Fibroblast of skin of left quadriceps (primary cell): Measurements from ENCODE around the gene APBB2.
"Not testable (repeated sequence)": the region's sequence is repeated elsewhere in the genome, so short reads cannot be mapped to it uniquely, and the experiment has no call there.

Source experiments
- DNase-seq, 2 experiments: peaks; one replicate each; pipeline ENCODE4 v3.0.0-alpha.2; 2013; ENCODE audit warnings: low read depth in 2 of 2

APBB2 gene

DNA sequence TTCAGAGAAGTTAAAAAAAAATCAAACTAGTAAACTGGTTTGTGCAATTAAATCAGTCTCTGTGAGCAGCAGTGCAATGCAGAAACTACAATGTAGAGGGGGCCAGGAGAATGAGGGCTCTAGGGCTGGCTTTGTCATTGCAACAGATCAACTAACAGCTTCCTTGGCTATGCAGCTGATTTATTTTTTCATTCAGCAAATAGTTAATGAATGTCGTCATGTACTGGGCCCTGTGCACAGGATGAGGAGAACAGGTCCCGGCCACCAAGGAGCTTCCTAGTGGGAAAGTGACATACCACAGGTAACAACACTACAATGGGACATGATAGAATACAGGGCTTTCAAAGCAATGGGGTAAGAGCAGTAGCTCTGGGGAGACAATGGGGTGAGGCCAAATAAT is 274.5 kb downstream of the APBB2 start:
- DNase-seq: no peak

DNA sequence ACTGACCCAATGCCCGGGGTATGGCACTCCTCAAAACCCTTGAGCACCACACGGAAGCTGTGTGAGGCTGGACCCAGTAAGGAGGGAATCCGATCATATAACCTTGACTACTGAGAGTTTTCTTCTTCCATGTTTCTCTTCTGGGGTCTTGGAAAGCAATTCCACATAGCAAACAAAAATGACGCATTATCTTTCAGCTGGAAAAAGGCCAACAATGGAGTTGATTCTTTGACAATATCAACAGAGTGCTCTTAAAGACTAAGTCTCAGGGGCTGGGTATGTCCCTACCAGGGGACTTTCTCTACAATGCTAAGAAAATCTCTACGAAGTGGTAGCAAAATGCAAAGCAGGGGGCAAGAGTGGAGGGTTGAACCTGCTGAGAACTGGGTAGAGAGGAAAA is 276.0 kb downstream of the APBB2 start:
- no peak for DNase-seq

DNA sequence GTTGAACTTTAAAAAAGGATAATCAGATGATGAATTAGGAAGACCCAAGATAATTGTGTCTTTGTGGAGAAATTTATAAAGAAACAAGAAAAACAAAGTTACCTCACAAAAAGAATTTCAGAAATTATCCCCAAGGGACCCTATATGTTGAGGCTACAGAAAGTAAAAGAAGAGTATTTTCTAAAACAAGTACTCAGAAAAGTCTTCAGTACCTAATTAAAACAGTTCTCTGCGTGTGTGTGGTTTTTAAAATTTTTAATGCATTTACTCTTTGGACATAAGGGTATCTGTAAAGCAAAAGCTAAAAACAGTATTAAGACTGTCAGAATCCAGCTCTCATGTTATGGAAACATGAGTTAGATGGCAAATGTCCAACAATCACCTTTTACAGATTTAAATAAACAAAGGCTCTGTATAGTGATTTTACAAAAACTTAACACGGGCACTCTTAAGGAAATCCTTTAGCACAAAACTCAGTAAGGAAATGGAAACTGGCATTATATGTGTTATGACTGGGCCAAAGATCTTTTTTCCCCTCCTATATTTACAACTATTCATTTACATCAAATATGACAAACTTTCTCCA is 277.1 kb downstream of the APBB2 start:
- DNase-seq: no peak

DNA sequence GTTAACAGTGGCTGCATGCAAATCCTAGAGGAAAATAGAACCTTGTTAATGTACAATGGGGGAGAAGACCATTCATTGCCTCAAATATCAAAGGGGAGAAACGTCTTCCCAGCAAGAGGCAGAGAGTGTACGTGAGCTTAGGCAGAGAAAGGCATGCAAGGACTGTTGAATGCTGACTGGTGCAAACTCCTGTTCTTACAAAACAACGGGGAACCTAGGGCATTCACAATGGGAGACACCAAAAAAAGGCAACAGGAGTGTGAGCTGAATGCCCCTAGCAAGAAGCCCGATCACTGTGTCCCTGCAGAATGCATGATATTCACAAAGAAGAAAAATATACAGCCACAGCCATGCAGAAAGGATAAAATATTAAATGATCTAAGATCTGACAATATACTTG is 279.7 kb downstream of the APBB2 start:
- DNase-seq: no peak

DNA sequence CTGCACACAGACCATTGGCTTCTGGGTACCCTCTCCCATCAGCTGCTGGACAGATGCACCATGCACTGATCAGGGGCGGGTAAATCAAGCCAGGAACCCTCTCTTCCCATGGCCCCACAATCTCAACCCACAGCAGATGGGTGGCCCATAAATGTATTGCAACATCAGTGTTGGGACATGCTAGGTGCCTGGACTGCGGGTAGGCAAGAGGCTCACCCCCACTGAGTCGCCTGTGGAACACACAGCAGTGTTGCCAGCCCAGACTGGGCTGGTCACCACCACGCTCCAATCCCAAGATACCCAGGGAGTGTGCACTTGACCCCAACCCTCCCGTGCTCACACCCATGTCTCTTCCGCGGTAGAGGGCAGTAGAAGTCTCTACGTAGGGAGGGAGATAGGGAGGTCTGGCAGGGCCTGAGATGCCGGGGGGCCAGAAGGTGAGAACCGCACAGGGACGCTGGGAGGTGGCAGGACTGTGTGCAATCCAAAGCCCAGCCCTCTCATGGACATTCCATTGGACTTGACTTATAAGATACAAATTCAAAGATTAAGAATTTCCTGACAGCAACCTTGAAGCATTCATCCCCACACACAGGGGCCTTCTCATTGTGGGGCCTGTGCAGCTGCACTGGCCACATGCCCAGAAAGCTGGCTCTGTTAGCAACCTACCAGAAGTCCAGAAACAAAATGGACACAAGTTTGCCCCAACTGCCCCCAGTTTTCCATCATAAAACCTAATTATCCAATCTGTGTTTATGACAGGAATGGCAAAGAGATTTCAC is 280.9 kb downstream of the APBB2 start:
- DNase-seq: peak in 1 of 2 experiments; percentile 18

DNA sequence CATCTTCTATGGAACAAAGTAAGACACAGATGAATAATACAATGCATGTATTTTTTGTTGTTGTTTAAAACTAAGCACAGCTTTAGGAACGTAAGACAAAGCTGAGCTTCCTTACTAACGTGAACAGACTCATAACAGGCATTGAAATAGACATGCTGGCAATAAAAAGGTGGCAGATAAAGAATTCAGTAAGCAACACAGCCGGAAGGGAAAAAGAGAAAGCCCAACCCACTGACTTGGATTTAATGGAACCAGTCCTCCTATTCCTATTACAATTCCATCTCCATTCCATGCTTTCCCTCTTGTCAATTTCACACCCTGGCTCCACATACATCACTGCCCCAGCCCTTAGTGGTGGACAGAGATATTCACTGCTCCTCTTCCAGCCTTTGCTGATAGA is 282.5 kb downstream of the APBB2 start:
- no peak for DNase-seq

DNA sequence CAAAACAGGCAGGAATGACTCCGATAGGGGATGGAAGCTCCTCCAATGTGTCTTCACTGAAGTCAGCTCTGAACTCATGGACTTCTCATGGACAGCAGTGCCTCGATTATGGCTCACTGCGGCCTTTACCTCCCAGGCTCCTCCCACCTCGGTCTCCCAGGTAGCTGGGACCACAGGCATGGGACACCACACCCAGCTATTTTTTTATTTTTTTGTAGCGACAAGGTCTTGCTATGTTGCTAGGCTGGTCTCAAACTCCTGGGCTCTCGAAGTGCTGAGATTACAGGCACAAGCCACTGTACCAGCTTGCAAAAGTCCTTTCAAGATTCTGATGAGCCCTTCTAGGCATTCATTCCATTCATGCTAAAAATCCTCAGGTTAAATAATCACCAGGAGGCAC is 283.1 kb downstream of the APBB2 start:
- no peak for DNase-seq

DNA sequence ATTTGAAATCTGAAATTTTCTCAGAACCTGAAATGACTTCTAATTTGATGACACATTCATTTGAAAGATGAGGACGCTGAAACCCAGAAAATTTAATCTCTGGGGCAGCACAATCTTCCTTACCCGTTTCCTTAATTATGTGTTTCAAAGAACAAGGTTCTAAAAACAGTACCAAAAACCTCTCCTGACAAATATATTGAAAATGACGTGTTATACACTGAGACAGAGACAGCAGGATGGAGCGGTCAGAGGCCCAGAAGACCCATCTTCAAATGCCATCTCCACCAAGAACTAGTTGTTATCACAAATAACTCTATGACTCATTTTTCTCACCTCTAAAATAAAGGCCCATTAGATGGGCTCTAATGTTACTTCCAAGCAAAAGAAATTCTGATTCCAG is 287.3 kb downstream of the APBB2 start:
- DNase-seq: no peak

DNA sequence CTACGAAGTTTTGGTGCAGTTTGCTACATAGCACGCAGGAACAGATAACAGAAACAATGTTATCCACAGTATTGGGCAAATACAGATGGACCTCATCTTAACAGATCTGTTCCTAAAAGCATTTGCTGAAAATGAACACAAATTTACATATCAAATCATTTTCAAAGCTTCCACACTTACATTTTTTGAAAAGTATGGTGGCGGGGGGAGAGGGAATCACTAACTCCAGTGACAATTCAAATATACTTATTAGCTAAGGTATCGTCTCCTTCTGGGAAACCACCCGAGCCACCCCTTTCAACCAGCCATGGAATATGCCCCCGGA is 289.6 kb downstream of the APBB2 start:
- no peak for DNase-seq

DNA sequence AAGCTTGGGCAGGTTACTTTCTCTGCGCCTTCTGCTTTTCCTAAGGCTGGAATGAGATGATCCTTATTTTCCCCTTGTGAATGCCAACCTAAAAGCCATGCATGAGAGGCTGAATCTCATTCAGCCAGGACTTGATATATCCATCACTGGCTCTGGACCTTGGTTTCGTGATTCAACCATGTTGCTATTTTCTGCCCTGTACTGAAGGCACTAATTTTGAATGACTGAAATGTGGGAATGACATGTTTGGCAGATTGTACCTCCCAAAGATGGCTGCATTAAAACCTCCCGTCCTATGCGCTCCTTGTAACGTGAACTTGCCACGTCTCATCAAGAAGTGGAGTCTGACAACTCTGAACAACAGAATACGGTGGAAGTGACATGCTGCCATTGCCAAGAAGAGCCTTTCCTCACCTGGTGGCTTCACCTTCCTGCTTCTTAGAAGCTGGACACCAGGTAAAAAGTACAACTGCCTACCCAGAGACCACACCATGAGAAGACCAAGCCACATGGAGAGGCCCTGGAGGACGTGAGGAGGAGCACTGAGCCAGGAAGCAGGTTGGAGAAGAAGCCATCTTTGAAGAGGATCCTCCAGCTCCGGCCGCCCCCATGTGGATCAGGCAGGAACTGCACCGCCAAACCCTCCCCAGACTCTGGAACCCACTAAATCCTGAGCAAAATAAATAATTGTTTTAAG is 290.1 kb downstream of the APBB2 start:
- DNase-seq: peak in 1 of 2 experiments; percentile 25

DNA sequence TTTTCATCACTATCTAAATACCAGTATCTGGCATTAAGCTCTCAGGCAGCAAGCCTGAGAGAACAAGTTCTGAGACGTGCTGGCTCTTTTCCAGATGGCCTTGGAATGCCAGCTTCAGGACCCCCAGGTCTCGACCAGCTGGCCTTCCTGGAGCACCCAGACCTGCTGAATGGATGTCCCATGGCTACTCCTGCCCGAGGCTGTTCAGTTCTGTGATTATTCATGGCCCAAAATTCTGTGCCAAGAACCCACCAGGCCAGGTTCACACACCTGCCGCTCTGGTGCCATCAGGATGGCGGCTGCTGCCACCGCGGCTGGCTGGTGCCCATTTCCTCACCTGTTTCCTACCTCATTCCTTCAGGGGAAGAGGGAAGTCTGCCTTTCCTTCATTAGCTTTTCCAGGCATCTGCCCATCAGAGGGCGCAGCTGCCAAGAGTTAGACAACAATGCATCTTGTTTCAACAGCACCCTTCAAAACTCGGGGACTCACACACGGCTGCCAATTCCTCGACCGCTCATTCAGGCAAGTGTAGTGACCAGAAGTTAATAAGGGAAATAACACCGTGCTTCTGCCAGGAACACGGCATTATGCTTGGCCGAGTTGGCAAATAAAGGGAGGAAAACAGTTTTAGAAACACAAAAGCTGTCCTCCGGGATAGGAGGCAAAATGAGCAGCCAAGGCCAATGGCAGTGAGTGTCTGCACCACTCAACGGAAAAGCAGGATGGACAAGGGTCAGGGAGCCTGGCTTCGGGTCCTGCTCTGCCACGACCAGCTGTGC is 290.8 kb downstream of the APBB2 start:
- no peak for DNase-seq

DNA sequence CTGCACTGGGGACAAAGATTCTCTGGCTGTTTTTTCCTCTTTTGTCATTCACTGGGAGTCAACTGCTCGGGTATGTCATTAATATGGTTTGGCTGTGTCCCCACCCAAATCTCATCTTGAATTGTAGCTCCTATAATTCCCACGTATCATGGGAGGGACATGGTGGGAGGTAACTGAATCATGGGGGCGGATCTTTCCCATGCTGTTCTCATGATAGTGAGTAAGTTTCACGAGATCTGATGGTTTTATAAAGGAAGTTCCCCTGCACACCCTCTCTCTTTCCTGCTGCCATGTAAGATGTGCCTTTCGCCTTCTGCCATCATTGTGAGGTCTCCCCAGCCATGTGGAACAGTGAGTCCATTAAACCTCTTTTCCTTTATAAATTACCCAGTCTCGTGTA is 294.4 kb downstream of the APBB2 start:
- DNase-seq: not testable (repeated sequence)

DNA sequence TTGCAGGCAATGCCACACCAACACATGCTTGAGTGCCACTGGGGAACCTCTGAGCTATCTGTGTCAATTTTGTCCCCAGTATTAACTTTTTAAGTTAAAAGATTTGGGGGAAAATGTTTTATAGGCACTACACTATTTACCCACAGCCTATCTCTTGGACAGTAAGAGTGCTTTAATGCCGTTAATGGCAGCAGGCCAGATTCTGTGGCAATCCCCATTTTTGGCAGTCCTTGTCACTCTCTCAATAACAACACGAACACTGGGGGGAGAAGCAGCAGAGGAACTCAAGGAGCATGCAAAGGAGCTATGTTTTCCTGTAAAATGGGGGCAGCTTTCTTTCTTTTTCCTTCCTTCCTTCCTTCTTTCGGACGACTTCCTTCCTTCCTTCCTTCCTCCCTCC is 296.0 kb downstream of the APBB2 start:
- DNase-seq: peak in 1 of 2 experiments; percentile 66

DNA sequence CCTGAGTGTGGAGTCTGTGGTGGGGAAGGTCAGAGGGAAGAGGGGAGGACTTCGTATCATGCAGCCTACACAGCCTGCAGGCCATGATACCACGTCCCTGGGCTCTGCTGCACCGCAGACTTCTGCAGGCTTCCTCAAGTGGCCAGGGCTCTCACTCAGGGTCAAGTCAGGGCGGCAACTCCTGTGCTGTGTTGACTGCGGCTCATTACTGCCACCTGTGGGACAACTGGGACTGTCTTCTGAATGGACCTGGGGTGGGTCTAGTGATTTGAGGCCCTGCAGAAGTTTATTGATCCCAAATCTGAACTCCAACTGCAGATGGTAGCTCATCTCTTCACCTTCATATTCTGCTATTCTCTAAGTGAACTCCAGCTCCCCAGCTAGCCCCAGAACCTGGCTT is 297.5 kb downstream of the APBB2 start:
- DNase-seq: no peak

DNA sequence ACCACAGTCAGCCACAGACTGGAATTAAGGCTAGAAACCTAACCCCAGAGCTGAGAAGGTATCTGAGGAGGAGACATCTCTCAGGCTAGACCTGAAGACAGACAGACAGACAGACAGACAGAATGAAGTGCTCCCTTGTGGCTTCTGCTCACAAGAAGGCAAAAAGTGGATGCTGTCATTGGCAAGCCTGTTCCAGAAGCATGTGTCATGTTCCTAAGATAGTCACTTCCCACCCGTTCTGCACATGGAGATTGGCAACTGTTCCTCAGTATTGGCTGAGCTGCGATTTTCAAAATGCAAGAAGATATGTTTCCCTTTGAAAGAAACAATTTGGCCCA is 298.2 kb downstream of the APBB2 start:
- DNase-seq: peak in 1 of 2 experiments; percentile 61

DNA sequence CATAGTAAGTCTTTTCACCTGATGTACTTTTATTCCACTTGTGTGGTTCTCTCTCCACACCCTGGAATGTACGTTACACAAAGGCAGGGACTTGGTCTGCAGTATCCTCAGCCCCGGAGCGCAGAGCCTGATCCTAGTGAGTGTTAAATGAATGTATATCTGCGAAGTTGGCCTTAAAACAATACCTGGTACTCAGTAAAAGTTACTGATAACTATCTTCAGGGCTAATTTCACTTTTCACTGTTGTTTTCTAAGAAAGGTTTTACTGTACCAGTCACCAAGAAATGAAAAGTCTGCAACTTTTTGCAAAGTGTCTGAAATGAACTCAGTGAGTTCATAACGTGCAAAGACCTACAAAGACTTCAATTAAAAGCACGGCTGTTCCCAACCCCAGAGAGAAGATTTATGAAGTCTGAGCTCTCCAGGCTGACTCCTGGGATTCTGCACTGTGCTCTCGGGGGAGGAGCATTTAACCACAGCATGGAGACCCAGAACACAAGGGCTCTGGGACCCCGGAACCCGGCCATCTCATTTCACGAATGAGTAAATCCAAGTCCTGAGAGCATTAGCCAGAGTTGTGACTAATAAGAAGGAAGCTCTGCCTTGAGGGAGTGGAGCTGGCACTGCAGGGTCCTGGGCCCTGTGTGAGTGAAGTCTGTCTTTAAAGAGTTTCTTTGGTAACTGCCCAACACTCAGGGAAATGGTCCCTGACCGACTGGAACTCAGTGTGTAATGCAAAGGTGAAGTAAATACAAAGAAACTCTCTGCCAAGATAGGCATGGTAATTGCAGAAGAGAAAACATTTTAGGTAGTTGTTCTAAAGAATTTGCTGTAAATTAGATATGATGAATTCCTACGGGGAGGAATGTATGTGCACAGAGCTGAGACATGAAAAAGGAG is 298.8 kb downstream of the APBB2 start:
- peak in 1 of 2 experiments; percentile 23 for DNase-seq

DNA sequence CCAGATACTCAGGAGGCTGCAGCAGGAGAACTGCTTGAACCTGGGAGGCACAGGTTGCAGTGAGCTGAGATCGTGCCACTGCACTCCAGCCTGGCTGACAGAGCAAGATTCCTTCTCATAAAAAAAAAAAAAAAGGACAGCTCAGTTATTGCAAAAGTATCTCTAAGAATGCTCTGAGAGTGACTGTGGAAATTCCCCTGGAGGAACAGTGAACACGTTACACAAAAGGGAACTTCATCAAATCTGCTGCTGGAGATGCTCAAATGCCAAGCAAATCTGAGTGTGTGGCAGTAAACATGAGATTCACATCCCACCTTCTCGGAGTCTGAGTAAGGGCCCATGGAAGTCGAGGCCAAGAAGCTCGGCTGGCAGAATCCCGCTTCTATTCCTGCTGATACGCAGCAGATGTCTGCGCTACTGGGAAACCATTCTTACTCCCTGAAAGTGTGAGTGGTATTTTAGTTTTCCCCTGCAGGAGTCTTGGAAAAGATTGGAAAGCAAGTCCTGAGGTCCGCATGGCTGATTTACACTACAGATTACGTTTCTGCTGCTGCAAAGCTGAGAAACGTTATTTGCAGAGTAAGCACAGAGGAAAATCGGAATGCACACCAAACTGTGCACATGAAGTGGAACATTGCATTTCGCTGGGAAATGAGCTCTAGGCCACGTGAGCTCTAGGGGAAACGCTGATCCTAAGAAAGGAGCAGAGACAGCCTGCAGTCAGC is 301.7 kb downstream of the APBB2 start:
- no peak for DNase-seq

DNA sequence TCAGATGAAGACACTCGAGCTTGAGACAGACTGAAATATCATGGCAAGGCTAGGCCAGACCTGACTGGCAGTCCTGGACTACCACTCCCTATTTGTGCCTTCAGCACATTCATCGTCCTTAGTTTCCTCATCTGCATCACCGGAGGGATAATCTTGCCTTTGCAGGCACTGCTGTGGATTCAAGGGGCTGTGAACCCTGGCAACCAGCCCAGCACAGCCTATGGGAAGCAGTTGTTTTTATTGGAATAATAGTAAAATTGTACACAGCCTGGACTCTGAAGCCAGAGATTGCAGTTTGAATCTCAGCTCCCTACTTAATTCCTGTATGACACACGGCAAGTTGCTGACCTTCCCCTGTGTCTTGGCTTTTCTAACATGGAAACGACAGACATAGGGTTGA is 303.6 kb downstream of the APBB2 start:
- no peak for DNase-seq

DNA sequence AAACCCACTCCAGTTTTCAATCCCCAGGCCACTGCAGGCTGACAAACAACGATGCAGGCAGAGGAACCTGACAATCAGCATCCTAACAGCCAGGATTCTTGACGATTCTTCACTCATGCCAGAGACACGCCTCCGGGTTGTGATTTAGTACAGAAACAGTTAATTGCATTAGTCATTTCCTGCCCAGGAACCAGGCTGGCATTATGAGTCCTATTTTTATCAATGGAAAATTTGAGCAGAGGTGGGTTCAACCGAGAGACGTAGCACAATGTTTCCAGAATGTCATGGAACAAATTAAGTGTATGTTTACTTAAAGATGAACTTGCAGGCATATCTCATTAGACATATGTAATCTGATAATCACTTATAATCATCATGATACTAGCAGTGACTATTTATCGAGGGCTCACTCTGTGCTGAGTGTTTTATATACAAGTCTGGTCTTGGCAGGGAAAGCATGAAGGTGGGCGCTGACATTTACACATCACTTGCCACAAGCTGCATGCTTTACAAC is 304.9 kb downstream of the APBB2 start:
- peak in 1 of 2 experiments; percentile 48 for DNase-seq

DNA sequence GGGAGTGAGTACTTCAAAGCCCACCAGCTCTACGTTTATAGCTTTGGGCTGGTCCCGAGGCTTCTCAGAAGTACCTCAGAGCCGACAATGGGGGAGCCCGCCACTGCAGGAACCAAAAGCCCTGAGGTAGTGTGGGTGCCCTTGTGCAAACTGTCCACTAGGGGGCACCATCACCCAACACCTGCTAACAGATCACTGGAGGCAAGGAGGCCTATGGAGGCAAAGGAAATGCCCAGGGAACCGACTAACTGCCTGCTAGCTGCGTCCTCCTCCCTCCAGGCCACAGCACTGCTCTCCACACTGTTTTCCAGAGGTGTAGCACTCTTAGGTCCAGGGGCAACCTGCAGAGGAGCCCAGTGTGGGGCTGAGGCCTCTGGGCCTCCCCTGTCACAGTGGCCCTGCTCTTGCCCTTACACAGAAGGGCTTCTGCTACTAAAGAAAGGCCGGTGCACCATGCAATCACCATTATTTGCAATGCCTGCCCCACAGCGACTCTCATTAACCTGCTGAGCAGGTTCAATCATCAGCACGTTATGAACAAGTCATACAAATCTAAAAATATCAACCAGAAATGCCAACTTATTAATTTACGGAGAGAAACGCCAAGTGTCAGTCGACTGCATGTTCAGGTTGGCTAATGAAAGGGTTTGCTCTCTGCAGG is 305.5 kb downstream of the APBB2 start:
- DNase-seq: peak in 1 of 2 experiments; percentile 53
